GM12872 (cell line): Measurements from ENCODE around the gene BMPR1A.

Experiments
- CTCF ChIP-seq: IDR thresholded peaks from 3 replicates; pipeline ENCODE4 v1.5.1; 2011; ENCODE audit warnings: low read depth, mild to moderate bottlenecking, low read length, moderate library complexity; ENCODE audit not compliant: insufficient read depth

The BMPR1A gene

GRCh38 chr10:86944907-86945306 lies 188.5 kb downstream of the BMPR1A start:
- no peak for TF ChIP-seq CTCF

DNA sequence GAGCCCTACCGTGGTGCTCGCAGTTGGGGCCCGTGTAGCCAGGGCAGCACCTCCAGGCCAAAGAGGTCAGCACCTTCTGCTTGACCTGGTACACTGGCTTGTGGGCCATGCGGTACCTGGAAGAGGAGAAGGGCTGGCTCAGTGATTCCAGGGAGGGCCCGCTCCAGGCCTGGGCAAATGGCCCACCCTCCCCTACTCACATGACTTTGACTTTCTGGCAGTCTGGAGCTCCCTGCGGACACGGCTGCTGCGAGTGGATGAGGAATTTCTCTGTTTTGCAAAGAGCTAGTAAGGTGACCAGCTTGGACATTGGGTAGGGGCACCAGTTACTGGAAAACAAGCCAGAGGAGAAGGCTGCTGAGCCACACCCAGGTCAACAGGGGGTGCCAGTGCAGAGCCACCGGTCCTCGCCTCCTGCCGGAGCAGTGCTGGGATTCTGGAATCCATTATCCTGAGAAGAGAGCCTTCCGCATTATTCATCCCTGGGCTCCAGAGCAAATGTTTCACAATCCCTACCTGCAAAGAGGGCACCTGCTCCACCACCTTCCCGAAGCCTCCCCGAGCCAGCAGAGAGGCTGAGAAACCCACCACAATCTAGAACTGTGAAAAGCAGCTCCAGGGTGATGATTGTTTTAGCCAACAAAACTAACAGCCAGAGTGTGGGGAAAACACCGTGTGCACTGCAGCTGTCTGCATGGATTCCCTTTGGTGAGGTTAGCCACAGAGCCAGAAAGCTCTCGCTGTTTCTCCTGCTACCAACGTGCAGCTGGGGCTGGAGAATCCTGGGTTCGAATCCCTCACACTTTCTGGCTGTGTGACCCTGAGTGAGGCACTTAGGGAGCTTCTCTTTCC lies 189.2 kb downstream of the BMPR1A start:
- TF ChIP-seq CTCF = 0 out of 3 replicates have a peak, but pooled peaks have one; percentile 13

GRCh38 chr10:86946213-86947155 lies 190.1 kb downstream of the BMPR1A start:
- TF ChIP-seq CTCF = no peak

- TF ChIP-seq CTCF = no peak
Observed at GRCh38 chr10:86950349-86950748, 193.9 kb downstream of the BMPR1A start.

GRCh38 chr10:86951184-86951761 lies 194.9 kb downstream of the BMPR1A start:
- TF ChIP-seq CTCF = no peak

GRCh38 chr10:86952106-86952505 lies 195.7 kb downstream of the BMPR1A start:
- no peak for TF ChIP-seq CTCF
